SK-N-MC (cell line): ENCODE data around the gene LONP2.

Experiments used
- DNase-seq: peaks from one replicate; pipeline ENCODE4 v3.0.0-alpha.2; 2011; ENCODE audit warnings: low read depth, low spot score
- H3K27ac ChIP-seq: fragments of 200-600 bp; sonication (generic); 2 replicates; pipeline ENCODE4 v1.5.1; 2016; ENCODE audit warnings: mixed run types
- H3K36me3 ChIP-seq: fragments of 200-600 bp; sonication (generic); 2 replicates; pipeline ENCODE4 v1.6.1; 2017; ENCODE audit warnings: antibody characterized with exemption, low read length, mixed read lengths; ENCODE audit not compliant: insufficient read depth
- H3K4me3 ChIP-seq: fragments of 200-600 bp; sonication (generic); 2 replicates; pipeline ENCODE4 v1.5.1; 2016
- H3K9ac ChIP-seq: fragments of 200-600 bp; sonication (generic); 2 replicates; pipeline ENCODE4 v1.8.0; 2017; ENCODE audit warnings: mixed run types, mixed read lengths; ENCODE audit not compliant: insufficient read length
- H3K9me3 ChIP-seq: fragments of 200-600 bp; sonication (generic); 2 replicates; pipeline ENCODE4 v1.6.1; 2017; ENCODE audit warnings: low read depth, mild to moderate bottlenecking, antibody characterized with exemption, low read length, moderate library complexity, mixed read lengths
- EZH2 ChIP-seq: fragments of 200-600 bp; sonication (generic); IDR thresholded peaks from one replicate; pipeline ENCODE4 v1.6.1; 2017; ENCODE audit warnings: antibody characterized with exemption
- FOXP2 ChIP-seq: optimal IDR thresholded peaks from 2 replicates; pipeline ENCODE3; 2011; ENCODE audit warnings: mild to moderate bottlenecking, moderate library complexity; ENCODE audit not compliant: insufficient read depth; ENCODE audit errors: extremely low read length, control extremely low read depth
- POLR2AphosphoS5 ChIP-seq: IDR thresholded peaks from 2 replicates; pipeline ENCODE4 v1.6.1; 2012; ENCODE audit warnings: mild to moderate bottlenecking, low read depth, low read length, borderline replicate concordance

LONP2 gene

GRCh38 chr16:48244080-48244862 lies at the start of gene LONP2:
Gene LONP2, plus strand, starts transcription at chr16:48244300. Its CDS starts 89 bp downstream, at chr16:48244389.
- peak; percentile 6 for DNase-seq
- H3K4me3 ChIP-seq = peak within 1 kb of the TSS; percentile 80
- H3K9ac ChIP-seq = peak within 1 kb of the TSS; percentile 79
- H3K9me3 ChIP-seq = no peaks in the 10 kb centered on the region
- no peaks in the 10 kb centered on the region for H3K36me3 ChIP-seq
- TF ChIP-seq POLR2AphosphoS5 = peak; percentile 49
- TF ChIP-seq FOXP2 = no peak
- TF ChIP-seq EZH2 = no peak
- H3K27ac ChIP-seq = no peak within 1 kb of the TSS

- Histone ChIP-seq H3K9ac (no peak overlapping the region), H3K36me3 (no peaks in the 10 kb centered on the region), H3K4me3 (no peak overlapping the region), H3K27ac (no peak overlapping the region), H3K9me3 (no peaks in the 10 kb centered on the region)
- DNase-seq = no peak
- TF ChIP-seq EZH2 (no peak), POLR2AphosphoS5 (no peak), FOXP2 (no peak)
Observed at GRCh38 chr16:48194828-48195556, 49.1 kb upstream of the LONP2 start.

GRCh38 chr16:48197294-48197693 lies 46.8 kb upstream of the LONP2 start:
- no peak overlapping the region for H3K4me3 ChIP-seq
- no peak for TF ChIP-seq FOXP2
- no peak for TF ChIP-seq EZH2
- TF ChIP-seq POLR2AphosphoS5 = no peak
- no peak for DNase-seq

GRCh38 chr16:48201515-48202201 lies 42.4 kb upstream of the LONP2 start:
- Histone ChIP-seq H3K9me3 (no peaks in the 10 kb centered on the region), H3K9ac (no peak overlapping the region), H3K4me3 (no peak overlapping the region), H3K27ac (no peak overlapping the region), H3K36me3 (no peaks in the 10 kb centered on the region)
- no peak for DNase-seq
- TF ChIP-seq POLR2AphosphoS5 (no peak), EZH2 (no peak), FOXP2 (no peak)

More at GRCh38 chr16:48197294-48197693, 46.8 kb upstream of the LONP2 start:
- no peaks in the 10 kb centered on the region for H3K9me3 ChIP-seq
- H3K36me3 ChIP-seq = no peaks in the 10 kb centered on the region
- H3K9ac ChIP-seq = no peak overlapping the region
- no peak overlapping the region for H3K27ac ChIP-seq

GRCh38 chr16:48203974-48204824 lies 39.9 kb upstream of the LONP2 start:
- TF ChIP-seq POLR2AphosphoS5 (no peak), EZH2 (no peak), FOXP2 (no peak)
- no peak for DNase-seq
- Histone ChIP-seq H3K4me3 (no peak overlapping the region), H3K27ac (no peak overlapping the region), H3K9ac (no peak overlapping the region), H3K36me3 (no peaks in the 10 kb centered on the region), H3K9me3 (no peaks in the 10 kb centered on the region)

GRCh38 chr16:48204825-48205151 lies 39.3 kb upstream of the LONP2 start:
- Histone ChIP-seq H3K9ac (no peak overlapping the region), H3K4me3 (no peak overlapping the region), H3K36me3 (no peaks in the 10 kb centered on the region), H3K27ac (no peak overlapping the region), H3K9me3 (no peaks in the 10 kb centered on the region)
- TF ChIP-seq FOXP2 (no peak), EZH2 (no peak), POLR2AphosphoS5 (no peak)
- no peak for DNase-seq

GRCh38 chr16:48206594-48207242 lies 37.4 kb upstream of the LONP2 start:
- H3K36me3 ChIP-seq = no peaks in the 10 kb centered on the region
- no peak overlapping the region for H3K4me3 ChIP-seq
- no peak overlapping the region for H3K9ac ChIP-seq
- H3K9me3 ChIP-seq = no peaks in the 10 kb centered on the region
- H3K27ac ChIP-seq = no peak overlapping the region
- DNase-seq = no peak
- TF ChIP-seq FOXP2 (no peak), POLR2AphosphoS5 (no peak), EZH2 (no peak)
